Lower leg skin (tissue), 3 donors: ENCODE results near the gene CD8B2.

Experiments used
- CTCF ChIP-seq, 3 donors: fragments of 450-650 bp; IDR thresholded peaks; one replicate each; pipeline ENCODE4 v1.5.1; 2016; ENCODE audit warnings: antibody characterized with exemption in 3 of 3, mild to moderate bottlenecking in 3 of 3, moderate library complexity in 2 of 3
- POLR2A ChIP-seq, 2 donors: fragments of 450-650 bp; IDR thresholded peaks; one replicate each; pipeline ENCODE4 v1.6.1; 2016 to 2017; ENCODE audit warnings: antibody characterized with exemption in 2 of 2, mild to moderate bottlenecking in 1 of 2, moderate library complexity in 1 of 2

GRCh38 chr2:106546391-106546990, 59.3 kb downstream of the CD8B2 start:
- TF ChIP-seq CTCF (IDR thresholded peaks at IDR 0.05) (no peak), POLR2A (IDR thresholded peaks at IDR 0.05) (no peak)
